GM18909 (cell line): Measurements from ENCODE around the gene PCP4.

Experiments used
- ATAC-seq: cut with Tn5 transposase; IDR thresholded peaks from one replicate; pipeline ENCODE4 v1.9.1; 2021; ENCODE audit warnings: mild to moderate bottlenecking; ENCODE audit not compliant: unreplicated experiment, poor library complexity

Gene PCP4

GRCh38 chr21:39968010-39968409 lies 100.8 kb downstream of the PCP4 start:
- no peak for ATAC-seq

DNA sequence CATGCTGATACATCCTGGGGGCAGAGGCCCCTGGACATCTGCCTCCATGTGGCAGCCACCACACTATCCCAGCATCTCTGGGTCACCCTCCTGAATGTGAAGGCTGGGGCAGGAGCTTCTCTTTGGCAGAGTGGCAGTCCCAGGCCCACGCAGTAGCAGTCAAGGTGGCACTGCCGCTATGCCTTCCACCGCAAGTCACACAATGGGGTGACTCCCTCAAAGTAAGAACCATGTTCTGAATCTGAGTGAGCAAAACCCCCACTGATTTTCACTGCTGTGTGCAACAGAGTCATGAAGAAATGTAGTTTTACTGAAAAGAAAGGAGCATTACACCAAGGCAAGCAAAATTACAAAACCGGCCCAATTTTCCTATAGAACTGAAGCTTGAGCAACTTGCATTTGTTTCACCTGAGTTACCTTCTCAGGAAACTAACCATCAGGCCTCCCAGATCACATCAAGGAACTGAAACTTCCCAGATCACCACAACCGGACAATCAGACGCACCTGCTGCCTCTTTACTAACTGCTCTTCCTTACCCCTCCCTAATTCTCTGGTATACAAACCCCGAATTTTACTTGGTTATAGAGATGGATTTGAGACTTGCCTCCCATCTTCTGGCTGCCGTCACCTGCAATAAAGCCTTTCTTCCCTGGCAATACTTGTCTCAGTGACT lies 102.6 kb downstream of the PCP4 start:
- ATAC-seq = no peak

- no peak for ATAC-seq
Observed at GRCh38 chr21:39971956-39972355, 104.7 kb downstream of the PCP4 start.

- no peak for ATAC-seq
Observed at GRCh38 chr21:39972471-39972870, 105.2 kb downstream of the PCP4 start.

DNA sequence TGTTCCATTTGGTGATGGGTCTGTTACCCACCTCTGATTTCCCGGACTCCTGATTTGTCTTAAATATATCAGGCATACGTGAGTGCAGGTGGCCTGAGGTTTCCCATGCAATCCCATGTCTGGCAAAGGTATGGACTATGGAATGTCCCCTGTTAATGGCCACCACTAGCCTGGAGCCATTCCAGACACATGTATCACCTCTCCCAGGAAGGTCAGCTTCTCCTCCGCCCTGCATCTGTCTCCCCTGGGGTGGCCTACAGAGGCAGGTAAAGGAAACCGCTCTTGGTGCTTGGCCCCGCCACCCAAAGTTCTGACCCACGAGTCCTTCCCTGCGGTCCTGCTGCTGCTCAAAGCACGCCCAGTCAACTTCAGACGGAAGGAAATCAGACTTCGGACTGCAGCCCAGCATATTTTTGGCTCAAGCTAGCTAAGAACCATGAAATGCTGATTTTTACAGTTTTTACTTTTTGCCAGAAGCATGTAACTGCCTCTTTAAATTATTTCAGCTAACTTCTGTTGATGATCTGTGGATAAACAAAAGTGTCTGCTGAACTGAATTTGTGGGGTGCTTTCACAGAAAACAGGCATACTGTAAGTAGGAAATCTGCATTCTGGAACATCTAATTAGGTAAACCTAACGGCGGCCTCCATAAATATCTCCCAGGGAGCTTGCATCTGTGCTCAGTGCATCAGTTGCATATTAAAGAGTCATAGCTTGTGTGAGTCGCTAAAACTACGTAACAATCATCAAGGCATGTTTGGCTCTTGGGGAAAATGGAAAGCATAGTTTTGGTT lies 105.9 kb downstream of the PCP4 start:
- no peak for ATAC-seq

DNA sequence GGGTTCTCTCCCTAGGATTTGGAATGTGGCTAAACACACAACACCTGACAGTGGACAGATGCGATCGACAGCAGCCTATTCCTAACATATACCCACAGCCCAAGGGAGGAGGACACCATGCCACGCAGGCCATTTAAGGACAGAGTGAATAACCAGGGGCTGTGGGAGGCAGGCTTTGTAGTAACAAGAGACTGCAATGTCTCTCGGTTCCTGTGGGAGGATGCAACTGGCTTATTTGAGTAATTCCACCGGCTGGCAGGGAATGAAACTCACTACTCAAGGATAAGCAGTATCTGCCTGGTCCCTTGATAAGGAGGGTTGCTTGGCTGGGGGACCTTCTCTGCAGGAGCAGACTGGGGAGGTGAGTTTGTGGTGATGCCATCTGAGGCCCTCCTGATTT lies 109.6 kb downstream of the PCP4 start:
- ATAC-seq = no peak
